Fibroblast of lung (primary cell): ENCODE results near the gene LRP5.

Experiments used
- EZH2 ChIP-seq: IDR thresholded peaks from 2 replicates; pipeline ENCODE4 v1.5.1; 2012; ENCODE audit warnings: low read length, control low read depth, mild to moderate bottlenecking; ENCODE audit errors: missing control alignments
- TF ChIP-seq, protein P1 (sequence below), 2 donors: IDR thresholded peaks in 1 of 2; conservative IDR thresholded peaks in 1 of 2; 1 replicate in 1 of 2; 2 replicates in 1 of 2; pipeline ENCODE4 v1.5.1; 2011 to 2012; ENCODE audit warnings: low read length in 2 of 2, control low read depth in 1 of 2, inconsistent platforms in 1 of 2, low read depth in 1 of 2, mild to moderate bottlenecking in 1 of 2

DNA sequence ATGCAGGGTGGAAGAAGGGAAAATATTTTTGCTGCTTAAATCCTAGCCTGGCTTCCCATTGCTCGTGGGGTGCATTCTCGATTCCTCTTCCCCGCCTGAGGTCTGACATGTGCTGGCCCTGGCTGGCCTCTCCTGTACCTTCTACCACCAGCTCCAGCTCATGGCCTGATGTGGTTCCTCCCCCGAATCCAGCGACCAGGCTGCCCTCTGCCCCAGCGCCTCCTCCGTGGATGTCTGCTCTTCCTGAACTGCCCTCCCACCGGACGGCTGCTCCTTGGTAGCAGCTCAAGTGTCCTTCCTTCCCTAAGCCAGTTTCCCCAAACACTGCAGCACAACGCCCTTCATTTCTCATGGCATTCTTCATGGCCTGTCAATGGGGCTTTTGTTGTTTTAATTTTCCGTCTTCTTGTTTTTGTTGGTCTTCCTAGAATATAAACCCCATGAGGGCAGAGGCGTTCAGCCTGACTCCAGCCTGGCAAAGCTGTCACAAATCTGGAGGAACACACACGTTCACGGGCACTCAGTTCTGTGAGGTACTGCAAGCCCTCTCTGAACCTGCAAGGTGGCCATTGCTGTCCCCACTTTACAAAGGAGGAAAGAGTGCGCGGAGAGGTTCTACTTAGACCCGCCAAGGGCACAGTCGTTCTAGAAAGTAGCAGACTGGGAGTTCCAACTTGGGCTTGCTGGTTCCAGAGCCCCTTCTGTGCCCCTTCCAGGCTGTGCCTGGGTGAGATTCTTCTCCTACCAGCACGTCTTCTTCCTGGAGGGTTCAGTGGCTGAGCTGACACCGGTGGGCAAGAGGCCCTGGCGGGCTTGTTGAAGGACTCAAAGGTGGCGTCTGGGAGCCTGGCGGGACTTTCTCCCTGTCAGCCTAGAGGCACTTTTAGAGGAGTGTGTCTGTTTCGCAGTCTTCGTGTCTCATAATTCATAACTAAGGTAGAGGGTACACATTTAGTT is 953 bp upstream of the LRP5 start:
- TF ChIP-seq, protein P1, sequence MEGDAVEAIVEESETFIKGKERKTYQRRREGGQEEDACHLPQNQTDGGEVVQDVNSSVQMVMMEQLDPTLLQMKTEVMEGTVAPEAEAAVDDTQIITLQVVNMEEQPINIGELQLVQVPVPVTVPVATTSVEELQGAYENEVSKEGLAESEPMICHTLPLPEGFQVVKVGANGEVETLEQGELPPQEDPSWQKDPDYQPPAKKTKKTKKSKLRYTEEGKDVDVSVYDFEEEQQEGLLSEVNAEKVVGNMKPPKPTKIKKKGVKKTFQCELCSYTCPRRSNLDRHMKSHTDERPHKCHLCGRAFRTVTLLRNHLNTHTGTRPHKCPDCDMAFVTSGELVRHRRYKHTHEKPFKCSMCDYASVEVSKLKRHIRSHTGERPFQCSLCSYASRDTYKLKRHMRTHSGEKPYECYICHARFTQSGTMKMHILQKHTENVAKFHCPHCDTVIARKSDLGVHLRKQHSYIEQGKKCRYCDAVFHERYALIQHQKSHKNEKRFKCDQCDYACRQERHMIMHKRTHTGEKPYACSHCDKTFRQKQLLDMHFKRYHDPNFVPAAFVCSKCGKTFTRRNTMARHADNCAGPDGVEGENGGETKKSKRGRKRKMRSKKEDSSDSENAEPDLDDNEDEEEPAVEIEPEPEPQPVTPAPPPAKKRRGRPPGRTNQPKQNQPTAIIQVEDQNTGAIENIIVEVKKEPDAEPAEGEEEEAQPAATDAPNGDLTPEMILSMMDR (conservative IDR thresholded peaks at IDR 0.05 in 1 of 2, IDR thresholded peaks at IDR 0.05 in 1 of 2; ENCODE audit: low read depth in 1 of 2, low read length in 2 of 2) = no peak
- TF ChIP-seq EZH2 = no peak
